PC-3 (cell line): Measurements from ENCODE around the gene TYR. TPM values are rescaled to one million over a fixed set of nuclear protein-coding genes. Genes with fewer than 3 reads are reported as not detected.

Source experiments
- ATAC-seq: fragments of 200-7000 bp; cut with Tn5 transposase; 2 replicates; pipeline ENCODE4 v1.9.1; 2020; ENCODE audit warnings: mild to moderate bottlenecking, moderate library complexity
- BruUV-seq: library from RNA; stranded (reverse); fragments of 400-500 nt; replicated peaks from 2 replicates; lab custom pipeline; 2021; lab: Mats Ljungman, UMichigan
- CTCF ChIA-PET: fragments of 300-600 bp; sonication (Branson Sonifier 250); formaldehyde crosslinking; loops from one replicate; lab custom pipeline; 2022; ENCODE audit warnings: antibody characterized with exemption; lab: Charles Lee
- POLR2A ChIA-PET: fragments of 300-600 bp; sonication (Branson Sonifier 250); formaldehyde crosslinking; loops from one replicate; lab custom pipeline; 2022; ENCODE audit warnings: antibody characterized with exemption; ENCODE audit not compliant: unreplicated experiment; lab: Charles Lee
- DNase-seq: peaks from one replicate; pipeline ENCODE4 v3.0.0-alpha.2; 2015
- H2AFZ ChIP-seq: fragments of 300-600 bp; sonication (generic); 2 replicates; pipeline ENCODE4 v1.6.0; 2016; ENCODE audit warnings: antibody characterized with exemption, low read length
- H3F3A ChIP-seq: fragments of 300-600 bp; sonication (generic); one replicate; pipeline ENCODE4 v1.6.0; 2017; ENCODE audit warnings: antibody characterized with exemption, low read length, control low read depth, mild to moderate bottlenecking; ENCODE audit not compliant: unreplicated experiment
- H3K27ac ChIP-seq: fragments of 300-600 bp; sonication (generic); 2 replicates; pipeline ENCODE4 v1.5.1; 2016; ENCODE audit warnings: mild to moderate bottlenecking, low read length
- H3K27me3 ChIP-seq: fragments of 300-600 bp; sonication (generic); 2 replicates; pipeline ENCODE4 v1.6.1; 2016; ENCODE audit warnings: low read length, mixed read lengths
- H3K36me3 ChIP-seq: fragments of 300-600 bp; sonication (generic); 2 replicates; pipeline ENCODE4 v1.6.1; 2016; ENCODE audit warnings: low read depth, mixed run types, low read length, mixed read lengths
- H3K4me1 ChIP-seq: fragments of 300-600 bp; sonication (generic); 2 replicates; pipeline ENCODE4 v1.5.1; 2016; ENCODE audit warnings: low read length; ENCODE audit not compliant: insufficient read depth
- H3K4me2 ChIP-seq: fragments of 300-600 bp; sonication (generic); 2 replicates; pipeline ENCODE4 v1.6.0; 2016; ENCODE audit warnings: low read length
- H3K4me3 ChIP-seq: fragments of 300-600 bp; sonication (generic); 2 replicates; pipeline ENCODE4 v1.5.1; 2016; ENCODE audit warnings: mild to moderate bottlenecking, low read length, mixed read lengths
- H3K79me2 ChIP-seq: fragments of 300-600 bp; sonication (generic); 2 replicates; pipeline ENCODE4 v1.6.1; 2017; ENCODE audit warnings: low read length, mixed read lengths
- H3K9ac ChIP-seq: fragments of 300-600 bp; sonication (generic); 2 replicates; pipeline ENCODE4 v1.6.0; 2016; ENCODE audit warnings: mild to moderate bottlenecking, low read length
- H3K9me2 ChIP-seq: fragments of 300-600 bp; sonication (generic); replicated peaks from 2 replicates; pipeline ENCODE4 v1.6.1; 2016; ENCODE audit warnings: mixed run types, low read length, mixed read lengths
- H3K9me3 ChIP-seq: fragments of 300-600 bp; sonication (generic); 2 replicates; pipeline ENCODE4 v1.6.1; 2016; ENCODE audit warnings: low read length, mixed read lengths
- H4K20me1 ChIP-seq: fragments of 300-600 bp; sonication (generic); 2 replicates; pipeline ENCODE4 v1.6.1; 2016; ENCODE audit warnings: low read length, mixed read lengths
- CTCF ChIP-seq: fragments of 300-600 bp; sonication (generic); conservative IDR thresholded peaks from 2 replicates; pipeline ENCODE4 v1.5.1; 2017; ENCODE audit warnings: antibody characterized with exemption, low read depth, mild to moderate bottlenecking, low read length
- EZH2 ChIP-seq: fragments of 300-600 bp; sonication (generic); IDR thresholded peaks from one replicate; pipeline ENCODE4 v1.6.1; 2017; ENCODE audit warnings: antibody characterized with exemption, mild to moderate bottlenecking, low read length; ENCODE audit not compliant: unreplicated experiment
- EZH2phosphoT487 ChIP-seq: fragments of 300-600 bp; sonication (generic); IDR thresholded peaks from 2 replicates; pipeline ENCODE4 v1.6.1; 2018; ENCODE audit warnings: mild to moderate bottlenecking, antibody characterized with exemption, low read length, borderline replicate concordance
- intact Hi-C: fragments of 100-400 bp; cut with micrococcal nuclease; formaldehyde crosslinking; loops from 2 replicates; pipeline ENCODE4 v1.9.0; 2023
- total RNA-seq: library from RNA; depleted of rRNA; stranded (reverse); fragments of >200 nt; gene quantifications from 2 replicates; pipeline ENCODE4 v1.2.3, GENCODE V29; 2014

The TYR gene
- total RNA-seq, 1 experiment from 2014 or later, result not detected

GRCh38 chr11:89159974-89160373 is 17.7 kb upstream of the TYR start:
- Histone ChIP-seq H3F3A (no peaks in the 10 kb centered on the region), H3K4me1 (no peaks in the 10 kb centered on the region), H3K4me2 (no peak overlapping the region), H3K9me2 (no peaks in the 10 kb centered on the region), H2AFZ (no peak overlapping the region), H3K27ac (no peak overlapping the region), H3K27me3 (no peaks in the 10 kb centered on the region), H3K9ac (no peak overlapping the region), H4K20me1 (no peaks in the 10 kb centered on the region), H3K36me3 (no peaks in the 10 kb centered on the region), H3K79me2 (no peaks in the 10 kb centered on the region), H3K9me3 (no peaks in the 10 kb centered on the region), H3K4me3 (no peak overlapping the region)
- intact Hi-C loops, result no loop called here
- POLR2A ChIA-PET, result no interaction called here
- CTCF ChIA-PET, result no interaction called here
- BruUV-seq, result no TSS peak
- DNase-seq (no peak), ATAC-seq (no peak)
- TF ChIP-seq EZH2 (no peak), CTCF (no peak), EZH2phosphoT487 (no peak)

GRCh38 chr11:89161949-89162348 is 15.7 kb upstream of the TYR start:
- no peak overlapping the region for H3K27ac ChIP-seq
- intact Hi-C loops, result no loop called here
- no peaks in the 10 kb centered on the region for H4K20me1 ChIP-seq
- TF ChIP-seq CTCF, result no peak
- TF ChIP-seq EZH2phosphoT487, result no peak
- TF ChIP-seq EZH2, result no peak
- no peaks in the 10 kb centered on the region for H3K36me3 ChIP-seq
- H3K27me3 ChIP-seq, result no peaks in the 10 kb centered on the region
- H2AFZ ChIP-seq, result no peak overlapping the region
- H3K9me3 ChIP-seq, result no peaks in the 10 kb centered on the region
- ChIA-PET CTCF (no interaction called here), POLR2A (no interaction called here)
- H3K4me3 ChIP-seq, result no peak overlapping the region
- BruUV-seq, result no TSS peak
- no peak overlapping the region for H3K4me2 ChIP-seq
- no peaks in the 10 kb centered on the region for H3K4me1 ChIP-seq
- H3K9ac ChIP-seq, result no peak overlapping the region
- H3F3A ChIP-seq, result no peaks in the 10 kb centered on the region
- ATAC-seq (no peak), DNase-seq (no peak)
- no peaks in the 10 kb centered on the region for H3K79me2 ChIP-seq
- no peaks in the 10 kb centered on the region for H3K9me2 ChIP-seq

DNA sequence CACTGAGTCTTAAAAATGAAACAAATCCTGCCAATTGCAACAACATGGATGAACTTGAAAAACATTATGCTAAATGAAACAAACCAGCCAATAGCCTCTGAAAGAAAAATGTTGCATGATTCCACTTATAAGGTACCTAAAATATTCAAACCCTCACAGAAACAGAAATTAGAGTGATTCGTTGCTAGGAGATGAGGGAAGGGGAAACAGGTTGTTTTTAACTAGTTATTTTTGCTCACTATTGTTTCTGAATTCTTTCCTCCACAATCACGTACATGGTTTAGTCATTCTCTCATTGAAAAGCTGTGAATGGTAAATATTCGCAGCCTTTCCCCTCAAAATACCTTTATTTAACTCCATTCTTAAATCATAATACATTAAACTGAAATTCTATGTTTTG is 14.0 kb upstream of the TYR start:
- CTCF ChIA-PET, result no interaction called here
- no peak overlapping the region for H3K4me3 ChIP-seq
- no peaks in the 10 kb centered on the region for H4K20me1 ChIP-seq
- ATAC-seq, result no peak
- H3K4me2 ChIP-seq, result no peak overlapping the region
- H3K9me3 ChIP-seq, result no peaks in the 10 kb centered on the region
- H3K9me2 ChIP-seq, result no peaks in the 10 kb centered on the region
- no peak for TF ChIP-seq CTCF
- TF ChIP-seq EZH2, result no peak
- TF ChIP-seq EZH2phosphoT487, result no peak
- no peaks in the 10 kb centered on the region for H3K27me3 ChIP-seq
- no peak overlapping the region for H2AFZ ChIP-seq
- POLR2A ChIA-PET, result no interaction called here
- H3K27ac ChIP-seq, result no peak overlapping the region
- no peaks in the 10 kb centered on the region for H3K4me1 ChIP-seq
- no peaks in the 10 kb centered on the region for H3F3A ChIP-seq
- H3K9ac ChIP-seq, result no peak overlapping the region
- no peak for DNase-seq
- H3K79me2 ChIP-seq, result no peaks in the 10 kb centered on the region
- H3K36me3 ChIP-seq, result no peaks in the 10 kb centered on the region
- intact Hi-C loops, result no loop called here
- BruUV-seq, result no TSS peak
